Mesendoderm (in vitro differentiated cells): ENCODE data around the gene KRTAP4-3.
"Not testable (repeated sequence)": the region's sequence is repeated elsewhere in the genome, so short reads cannot be mapped to it uniquely, and the experiment has no call there.

Experiments
- DNase-seq: peaks from one replicate; pipeline ENCODE4 v3.0.0; 2013
- H2AK5ac ChIP-seq: 2 replicates; pipeline ENCODE4 v1.6.1; 2013; ENCODE audit warnings: low read length, inconsistent platforms
- H2BK120ac ChIP-seq: 2 replicates; pipeline ENCODE4 v1.6.1; 2013; ENCODE audit warnings: low read depth, mild to moderate bottlenecking, low read length, moderate library complexity, mixed read lengths
- H2BK15ac ChIP-seq: replicated peaks from 2 replicates; pipeline ENCODE4 v1.6.1; 2013; ENCODE audit warnings: low read depth, mild to moderate bottlenecking, moderate library complexity
- H2BK5ac ChIP-seq: 2 replicates; pipeline ENCODE4 v1.6.1; 2013; ENCODE audit warnings: low read length, inconsistent platforms
- H3K18ac ChIP-seq: 2 replicates; pipeline ENCODE4 v1.6.1; 2013; ENCODE audit warnings: mild to moderate bottlenecking, low read length, mixed read lengths
- H3K23ac ChIP-seq: one replicate; pipeline ENCODE4 v1.6.1; 2013; ENCODE audit warnings: low read length
- H3K27ac ChIP-seq: 2 replicates; pipeline ENCODE4 v1.5.1; 2013; ENCODE audit warnings: low read depth, mild to moderate bottlenecking, inconsistent platforms, low read length, moderate library complexity
- H3K27me3 ChIP-seq: 2 replicates; pipeline ENCODE4 v1.6.1; 2013; ENCODE audit warnings: low read length, control low read depth, mild to moderate bottlenecking, inconsistent platforms; ENCODE audit not compliant: insufficient read depth, poor library complexity
- H3K36me3 ChIP-seq: 2 replicates; pipeline ENCODE4 v1.6.1; 2013; ENCODE audit warnings: low read length, inconsistent platforms; ENCODE audit not compliant: control insufficient read depth, insufficient read depth
- H3K4ac ChIP-seq: one replicate; pipeline ENCODE4 v1.6.1; 2013; ENCODE audit warnings: low read depth, mild to moderate bottlenecking, low read length, moderate library complexity
- H3K4me1 ChIP-seq: 2 replicates; pipeline ENCODE4 v1.6.1; 2013; ENCODE audit warnings: low read depth, low read length, inconsistent platforms; ENCODE audit not compliant: control insufficient read depth
- H3K4me2 ChIP-seq: 2 replicates; pipeline ENCODE4 v1.6.1; 2013; ENCODE audit warnings: low read length
- H3K4me3 ChIP-seq: 2 replicates; pipeline ENCODE4 v1.5.1; 2013; ENCODE audit warnings: mild to moderate bottlenecking, low read length
- H3K56ac ChIP-seq: one replicate; pipeline ENCODE4 v1.6.1; 2013; ENCODE audit warnings: low read length
- H3K79me1 ChIP-seq: 2 replicates; pipeline ENCODE4 v1.6.1; 2013; ENCODE audit warnings: low read length, inconsistent platforms
- H3K79me2 ChIP-seq: 2 replicates; pipeline ENCODE4 v1.6.1; 2013; ENCODE audit warnings: mild to moderate bottlenecking, low read length; ENCODE audit not compliant: control insufficient read depth, insufficient read depth
- H3K9ac ChIP-seq: 2 replicates; pipeline ENCODE4 v1.6.1; 2013; ENCODE audit warnings: low read length, inconsistent platforms
- H4K5ac ChIP-seq: one replicate; pipeline ENCODE4 v1.6.1; 2013; ENCODE audit warnings: low read length
- H4K8ac ChIP-seq: one replicate; pipeline ENCODE4 v1.6.1; 2013; ENCODE audit warnings: low read depth, mild to moderate bottlenecking, control low read depth, low read length, moderate library complexity
- WGBS: extraction: QIAGEN DNeasy Blood & Tissue Kit; methylation state at CpG from one replicate; pipeline ENCODE4 v1.1.7; 2013; ENCODE audit warnings: low lambda C conversion rate, missing lambda C conversion rate; ENCODE audit not compliant: insufficient coverage; ENCODE audit errors: extremely low coverage; 5-methylcytosine and 5-hydroxymethylcytosine counted together

KRTAP4-3 gene

DNA sequence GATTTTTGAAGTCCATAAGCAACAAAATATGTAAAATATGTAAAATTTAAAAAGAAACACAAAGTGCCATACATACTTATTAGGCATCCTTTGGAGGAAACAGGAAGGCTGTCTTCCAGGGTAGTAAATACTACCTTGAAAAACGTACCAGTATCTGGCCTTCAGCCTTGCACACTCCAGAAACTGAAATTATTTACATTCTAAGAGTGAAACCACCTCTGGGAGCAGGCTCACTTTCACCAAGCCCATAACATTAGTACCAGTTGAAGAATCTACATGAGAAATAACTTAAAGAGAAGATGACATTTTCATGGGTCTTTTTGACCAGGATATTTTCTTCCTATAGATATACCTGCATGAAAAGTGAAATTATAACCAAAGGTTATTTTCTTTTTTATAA lies 28.0 kb upstream of the KRTAP4-3 start:
- H3K27me3 ChIP-seq, result no peaks in the 10 kb centered on the region
- H3K79me1 ChIP-seq, result no peaks in the 10 kb centered on the region
- H2BK5ac ChIP-seq, result no peak overlapping the region
- no peak overlapping the region for H3K9ac ChIP-seq
- H4K8ac ChIP-seq, result no peak overlapping the region
- no peak overlapping the region for H4K5ac ChIP-seq
- DNase-seq, result no peak
- no peak overlapping the region for H3K27ac ChIP-seq
- WGBS, result no CpG with 5 or more reads among the region's 1 CpG
- H2AK5ac ChIP-seq, result no peak overlapping the region
- H3K18ac ChIP-seq, result no peak overlapping the region
- no peak overlapping the region for H2BK120ac ChIP-seq
- H3K4ac ChIP-seq, result no peak overlapping the region
- H3K79me2 ChIP-seq, result no peaks in the 10 kb centered on the region
- no peak overlapping the region for H3K4me3 ChIP-seq
- no peak overlapping the region for H3K56ac ChIP-seq
- H3K4me1 ChIP-seq, result no peaks in the 10 kb centered on the region
- H3K4me2 ChIP-seq, result no peak overlapping the region
- H2BK15ac ChIP-seq, result no peak overlapping the region
- no peaks in the 10 kb centered on the region for H3K36me3 ChIP-seq
- H3K23ac ChIP-seq, result no peak overlapping the region

GRCh38 chr17:41190328-41190727 lies 22.3 kb upstream of the KRTAP4-3 start:
- no peaks in the 10 kb centered on the region for H3K36me3 ChIP-seq
- no peak overlapping the region for H3K18ac ChIP-seq
- H2BK120ac ChIP-seq, result no peak overlapping the region
- no peak overlapping the region for H3K27ac ChIP-seq
- WGBS, result no CpG with 5 or more reads among the region's 3 CpGs
- no peak overlapping the region for H2BK5ac ChIP-seq
- H3K4me3 ChIP-seq, result no peak overlapping the region
- no peak overlapping the region for H2AK5ac ChIP-seq
- H4K5ac ChIP-seq, result no peak overlapping the region
- H3K79me2 ChIP-seq, result no peaks in the 10 kb centered on the region
- no peak for DNase-seq
- no peak overlapping the region for H3K9ac ChIP-seq
- no peak overlapping the region for H3K56ac ChIP-seq
- H3K79me1 ChIP-seq, result no peaks in the 10 kb centered on the region
- H3K23ac ChIP-seq, result no peak overlapping the region
- H4K8ac ChIP-seq, result no peak overlapping the region
- no peaks in the 10 kb centered on the region for H3K4me1 ChIP-seq
- H3K27me3 ChIP-seq, result no peaks in the 10 kb centered on the region
- H3K4me2 ChIP-seq, result no peak overlapping the region
- no peak overlapping the region for H2BK15ac ChIP-seq
- no peak overlapping the region for H3K4ac ChIP-seq

DNA sequence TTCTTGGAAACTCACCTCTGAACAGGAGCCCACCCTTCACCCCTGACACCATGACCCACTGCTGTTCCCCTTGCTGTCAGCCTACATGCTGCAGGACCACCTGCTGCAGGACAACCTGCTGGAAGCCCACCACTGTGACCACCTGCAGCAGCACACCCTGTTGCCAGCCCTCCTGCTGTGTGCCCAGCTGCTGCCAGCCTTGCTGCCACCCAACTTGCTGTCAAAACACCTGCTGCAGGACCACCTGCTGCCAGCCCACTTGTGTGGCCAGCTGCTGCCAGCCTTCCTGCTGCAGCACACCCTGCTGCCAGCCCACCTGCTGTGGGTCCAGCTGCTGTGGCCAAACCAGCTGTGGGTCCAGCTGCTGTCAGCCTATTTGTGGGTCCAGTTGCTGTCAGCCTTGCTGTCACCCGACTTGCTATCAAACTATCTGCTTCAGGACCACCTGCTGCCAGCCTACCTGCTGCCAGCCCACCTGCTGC lies 21.9 kb upstream of the KRTAP4-3 start, which contains the start of gene KRTAP9-1:
KRTAP9-1 (plus strand) TSS at position 51 of the 482 bp plus-strand sequence; CDS start at position 51, 0 bp downstream.
- H2BK5ac ChIP-seq, H2BK120ac ChIP-seq, H3K4me1 ChIP-seq, H3K27ac ChIP-seq, H3K56ac ChIP-seq, DNase-seq, H3K4me3 ChIP-seq, H3K4ac ChIP-seq, H4K8ac ChIP-seq, H4K5ac ChIP-seq, H3K9ac ChIP-seq, H2AK5ac ChIP-seq, H3K79me1 ChIP-seq, H3K23ac ChIP-seq, H3K18ac ChIP-seq, H3K36me3 ChIP-seq, H3K79me2 ChIP-seq, H3K27me3 ChIP-seq, H3K4me2 ChIP-seq, H2BK15ac ChIP-seq: not testable (repeated sequence)
- no CpG with 5 or more reads among the region's 1 CpG for WGBS

DNA sequence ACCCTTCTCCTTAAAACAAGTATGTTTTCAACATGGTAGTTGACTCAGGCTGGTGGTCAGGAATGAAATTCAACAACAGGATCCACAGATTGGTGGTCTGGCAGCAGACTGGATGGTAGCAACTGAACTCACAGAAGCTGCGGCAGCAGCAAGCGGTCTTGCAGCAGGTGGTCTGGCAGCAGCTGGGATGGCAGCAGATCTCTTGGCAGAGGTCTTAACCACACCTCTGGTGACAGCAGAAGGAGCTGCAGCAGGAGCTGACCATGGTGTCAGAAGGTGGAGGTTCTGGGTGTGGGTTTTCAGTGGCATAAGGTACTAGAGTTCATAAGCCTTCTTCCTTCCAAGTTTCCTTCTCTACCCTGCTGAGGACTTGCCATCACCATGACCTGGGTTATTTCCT lies 18.9 kb upstream of the KRTAP4-3 start:
- WGBS, result no CpG with 5 or more reads among the region's 2 CpGs
- H3K27ac ChIP-seq, result no peak overlapping the region
- H2BK120ac ChIP-seq, result no peak overlapping the region
- H3K4me2 ChIP-seq, result no peak overlapping the region
- no peak overlapping the region for H2BK15ac ChIP-seq
- H4K8ac ChIP-seq, result no peak overlapping the region
- no peak overlapping the region for H3K56ac ChIP-seq
- H3K27me3 ChIP-seq, result no peaks in the 10 kb centered on the region
- H3K4me1 ChIP-seq, result no peaks in the 10 kb centered on the region
- H4K5ac ChIP-seq, result no peak overlapping the region
- no peak overlapping the region for H3K9ac ChIP-seq
- no peaks in the 10 kb centered on the region for H3K79me2 ChIP-seq
- DNase-seq, result no peak
- no peak overlapping the region for H3K4ac ChIP-seq
- no peak overlapping the region for H2AK5ac ChIP-seq
- H3K4me3 ChIP-seq, result no peak overlapping the region
- no peak overlapping the region for H2BK5ac ChIP-seq
- no peaks in the 10 kb centered on the region for H3K79me1 ChIP-seq
- no peak overlapping the region for H3K23ac ChIP-seq
- H3K18ac ChIP-seq, result no peak overlapping the region
- H3K36me3 ChIP-seq, result no peaks in the 10 kb centered on the region

DNA sequence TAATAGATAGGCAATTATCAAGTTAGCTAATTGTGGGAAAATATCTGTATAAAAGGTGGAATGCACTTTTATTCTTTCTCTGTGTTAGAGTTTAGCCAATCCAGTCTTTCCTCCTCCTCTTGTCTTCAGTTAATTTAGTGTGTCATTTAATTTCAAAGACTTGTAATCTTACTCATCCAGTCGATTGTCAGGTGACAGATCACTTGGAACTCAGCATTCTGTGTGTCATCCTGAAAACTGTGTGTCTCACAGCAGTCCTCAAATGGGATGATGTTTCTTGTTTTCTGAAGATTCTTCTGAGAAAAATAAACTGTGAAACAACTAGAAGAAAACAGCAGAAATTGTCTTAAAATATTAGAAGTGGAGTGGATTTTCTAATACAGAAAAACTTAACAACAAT lies 17.0 kb upstream of the KRTAP4-3 start:
- Histone ChIP-seq H4K8ac (no peak overlapping the region), H3K4me1 (no peaks in the 10 kb centered on the region), H2BK120ac (no peak overlapping the region), H3K79me2 (no peaks in the 10 kb centered on the region), H3K27ac (no peak overlapping the region), H2BK15ac (no peak overlapping the region), H3K56ac (no peak overlapping the region), H3K27me3 (no peaks in the 10 kb centered on the region), H3K79me1 (no peaks in the 10 kb centered on the region), H3K36me3 (no peaks in the 10 kb centered on the region), H3K4ac (no peak overlapping the region), H3K18ac (no peak overlapping the region), H2BK5ac (no peak overlapping the region), H4K5ac (no peak overlapping the region), H2AK5ac (no peak overlapping the region), H3K23ac (no peak overlapping the region), H3K4me3 (no peak overlapping the region), H3K9ac (no peak overlapping the region), H3K4me2 (no peak overlapping the region)
- no peak for DNase-seq
- no CpG with 5 or more reads among the region's 1 CpG for WGBS

- no peak within 1 kb of the TSS for H2BK15ac ChIP-seq
- no CpG with 5 or more reads among the region's 9 CpGs for WGBS
- no peaks in the 10 kb centered on the region for H3K36me3 ChIP-seq
- H3K27ac ChIP-seq, result no peak within 1 kb of the TSS
- no peaks in the 10 kb centered on the region for H3K79me1 ChIP-seq
- H3K4me2 ChIP-seq, result no peak within 1 kb of the TSS
- no peak within 1 kb of the TSS for H3K4me3 ChIP-seq
- no peak within 1 kb of the TSS for H3K9ac ChIP-seq
- no peaks in the 10 kb centered on the region for H3K79me2 ChIP-seq
- no peak within 1 kb of the TSS for H3K56ac ChIP-seq
- no peak within 1 kb of the TSS for H2BK120ac ChIP-seq
- no peak within 1 kb of the TSS for H4K8ac ChIP-seq
- H2BK5ac ChIP-seq, result no peak within 1 kb of the TSS
- no peak within 1 kb of the TSS for H3K23ac ChIP-seq
- H2AK5ac ChIP-seq, result no peak within 1 kb of the TSS
- no peaks in the 10 kb centered on the region for H3K4me1 ChIP-seq
- H3K18ac ChIP-seq, result no peak within 1 kb of the TSS
- H4K5ac ChIP-seq, result no peak within 1 kb of the TSS
- no peaks in the 10 kb centered on the region for H3K27me3 ChIP-seq
- no peak within 1 kb of the TSS for H3K4ac ChIP-seq
- DNase-seq, result no peak
Measured at GRCh38 chr17:41184480-41184961, 16.5 kb upstream of the KRTAP4-3 start, which contains the start of gene KRTAP4-1. Gene KRTAP4-1 (minus strand): TSS chr17:41184911. CDS start chr17:41184854, 57 bp downstream.
